Glutamatergic neuron (in vitro differentiated cells): ENCODE measurements around the gene HACD3. TPM values are rescaled to one million over a fixed set of nuclear protein-coding genes. Genes with fewer than 3 reads are reported as not detected.

Source experiments
- DNase-seq: peaks from one replicate; pipeline ENCODE4 v3.0.0; 2022
- H3K27ac Mint-ChIP-seq: one replicate; pipeline ENCODE4 v1.8.0; 2020; ENCODE audit warnings: mild to moderate bottlenecking, mixed read lengths, inconsistent platforms; ENCODE audit not compliant: unreplicated experiment
- H3K27me3 Mint-ChIP-seq: one replicate; pipeline ENCODE4 v1.8.0; 2020; ENCODE audit warnings: mild to moderate bottlenecking, moderate library complexity, mixed read lengths, inconsistent platforms; ENCODE audit not compliant: unreplicated experiment
- H3K36me3 Mint-ChIP-seq: one replicate; pipeline ENCODE4 v1.8.0; 2020; ENCODE audit warnings: mild to moderate bottlenecking, mixed read lengths, inconsistent platforms; ENCODE audit not compliant: unreplicated experiment
- H3K4me1 Mint-ChIP-seq: one replicate; pipeline ENCODE4 v1.8.0; 2020; ENCODE audit warnings: mild to moderate bottlenecking, low read depth, mixed read lengths, inconsistent platforms; ENCODE audit not compliant: unreplicated experiment
- H3K4me3 Mint-ChIP-seq: one replicate; pipeline ENCODE4 v1.8.0; 2020; ENCODE audit warnings: mild to moderate bottlenecking, mixed read lengths, inconsistent platforms; ENCODE audit not compliant: unreplicated experiment
- H3K9me3 Mint-ChIP-seq: one replicate; pipeline ENCODE4 v1.8.0; 2020; ENCODE audit warnings: mild to moderate bottlenecking, moderate library complexity, mixed read lengths, inconsistent platforms; ENCODE audit not compliant: unreplicated experiment
- CTCF ChIP-seq: fragments of 200-600 bp; sonication (generic); IDR thresholded peaks from one replicate; pipeline ENCODE4 v1.5.0; 2021; ENCODE audit not compliant: partially characterized antibody, unreplicated experiment
- total RNA-seq: library from RNA; stranded (reverse); fragmentation: NEBNext Ultra II Directional; extraction: Animal tissue kit (Norgen Biotek cat#: 25700); gene quantifications from one replicate; pipeline ENCODE4 v1.2.1, GENCODE V29; 2021; ENCODE audit not compliant: unreplicated experiment

Gene HACD3
- total RNA-seq, 1 donor from 2014 or later = 200 TPM

DNA sequence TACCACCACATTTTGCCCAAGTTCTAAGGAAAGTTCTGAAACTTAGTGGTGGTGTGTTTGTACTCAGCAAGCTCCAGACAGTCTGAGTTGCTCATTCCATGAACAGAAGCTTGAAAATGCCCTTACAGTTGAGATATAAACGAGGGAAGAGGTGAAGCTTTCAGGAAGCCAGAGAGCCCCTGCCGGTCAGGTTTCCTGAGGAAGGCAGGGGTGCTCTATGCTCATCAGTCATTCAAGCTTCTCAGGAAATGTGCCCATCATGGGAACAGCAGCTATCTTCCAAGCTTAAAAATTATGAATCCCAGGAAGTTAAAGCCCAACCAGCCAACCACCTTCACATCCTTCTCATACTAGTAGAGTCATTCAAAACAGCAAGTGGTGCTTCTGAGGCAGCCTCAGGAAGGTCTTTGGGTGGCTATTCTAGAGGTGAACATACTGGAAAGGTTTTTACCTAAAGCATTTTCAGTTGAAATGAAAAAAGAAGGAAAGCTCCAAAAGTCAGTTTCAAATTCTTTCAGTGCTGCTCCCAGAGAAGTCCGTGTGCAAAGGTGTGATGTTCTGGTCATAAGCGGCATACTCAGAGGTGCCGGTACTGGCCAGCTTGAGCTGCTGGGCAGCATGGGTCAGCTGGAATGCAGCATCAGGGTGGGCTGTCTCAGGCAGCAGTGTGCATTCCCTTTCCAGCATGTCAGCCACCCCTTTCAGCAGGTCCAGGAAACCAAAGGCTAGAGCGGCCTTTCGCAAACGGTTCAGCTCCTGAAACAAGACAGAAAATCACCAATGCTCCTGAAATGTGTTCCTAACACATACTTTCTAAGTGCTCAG lies 48.9 kb downstream of the HACD3 start:
- H3K4me3 Mint-ChIP-seq = no peak overlapping the region

DNA sequence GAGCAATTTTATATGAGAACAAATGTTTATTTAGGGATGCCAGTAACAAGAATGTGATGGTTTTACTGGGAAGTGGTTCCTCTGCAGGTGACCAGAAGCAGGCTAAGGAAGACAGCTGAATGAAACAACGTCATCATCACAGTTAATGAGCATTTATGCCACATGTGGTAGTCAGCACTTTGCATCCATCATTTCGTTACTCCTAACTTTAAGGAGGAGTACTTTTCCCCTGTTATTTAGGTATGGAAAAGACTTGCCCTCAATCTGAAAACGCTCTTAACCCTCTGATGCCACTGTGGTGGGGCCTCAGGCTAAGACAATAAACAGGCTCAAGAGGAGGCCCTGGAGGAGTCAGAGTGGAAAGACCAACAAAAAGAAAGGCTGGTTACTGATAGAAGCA lies 49.5 kb downstream of the HACD3 start:
- TF ChIP-seq CTCF = no peak
- Mint-ChIP-seq H3K27me3 (no peaks in the 10 kb centered on the region), H3K27ac (no peak overlapping the region), H3K9me3 (no peaks in the 10 kb centered on the region), H3K4me1 (peaks cover 8% of the 10 kb centered on the region), H3K36me3 (no peaks in the 10 kb centered on the region), H3K4me3 (no peak overlapping the region)
- DNase-seq = no peak

More for the DNA sequence above, 48.9 kb downstream of the HACD3 start:
- Mint-ChIP-seq H3K36me3 (no peaks in the 10 kb centered on the region), H3K9me3 (no peaks in the 10 kb centered on the region), H3K4me1 (peaks cover 8% of the 10 kb centered on the region), H3K27ac (no peak overlapping the region), H3K27me3 (no peaks in the 10 kb centered on the region)
- DNase-seq = no peak
- TF ChIP-seq CTCF = no peak

- Mint-ChIP-seq H3K4me3 (no peak overlapping the region), H3K27me3 (no peaks in the 10 kb centered on the region), H3K27ac (no peak overlapping the region), H3K9me3 (no peaks in the 10 kb centered on the region), H3K4me1 (peaks cover 8% of the 10 kb centered on the region), H3K36me3 (no peaks in the 10 kb centered on the region)
- no peak for DNase-seq
- no peak for TF ChIP-seq CTCF
Measured at GRCh38 chr15:65580287-65580686, 50.0 kb downstream of the HACD3 start.

- no peak for DNase-seq
- H3K36me3 Mint-ChIP-seq = no peaks in the 10 kb centered on the region
- no peak overlapping the region for H3K4me3 Mint-ChIP-seq
- no peak overlapping the region for H3K27ac Mint-ChIP-seq
- H3K9me3 Mint-ChIP-seq = no peaks in the 10 kb centered on the region
- no peak for TF ChIP-seq CTCF
- peaks cover 8% of the 10 kb centered on the region for H3K4me1 Mint-ChIP-seq
- H3K27me3 Mint-ChIP-seq = no peaks in the 10 kb centered on the region
Measured at GRCh38 chr15:65583701-65584100, 53.4 kb downstream of the HACD3 start.

GRCh38 chr15:65584241-65584640 lies 54.0 kb downstream of the HACD3 start:
- no peak for DNase-seq
- Mint-ChIP-seq H3K9me3 (no peaks in the 10 kb centered on the region), H3K4me3 (no peak overlapping the region), H3K27ac (no peak overlapping the region), H3K36me3 (no peaks in the 10 kb centered on the region), H3K27me3 (no peaks in the 10 kb centered on the region), H3K4me1 (peaks cover 8% of the 10 kb centered on the region)
- TF ChIP-seq CTCF = no peak
